GM23338 (cell line): Measurements from ENCODE around the gene CIB4. TPM values are rescaled to one million over a fixed set of nuclear protein-coding genes. Genes with fewer than 3 reads are reported as not detected.

Experiments used
- ATAC-seq: fragments of 200-7000 bp; cut with Tn5 transposase; 3 replicates; pipeline ENCODE4 v1.9.1; 2020
- DNase-seq: peaks from one replicate; pipeline ENCODE4 v3.0.0-alpha.2; 2015; ENCODE audit warnings: low spot score
- H2AFZ ChIP-seq: fragments of 200-600 bp; sonication (generic); 2 replicates; pipeline ENCODE4 v1.8.0; 2016; ENCODE audit warnings: antibody characterized with exemption, mild to moderate bottlenecking, moderate library complexity
- H3F3A ChIP-seq: fragments of 200-600 bp; sonication (generic); replicated peaks from 2 replicates; pipeline ENCODE4 v1.8.0; 2017; ENCODE audit warnings: antibody characterized with exemption, mixed run types, low read depth
- H3K27ac ChIP-seq: fragments of 200-600 bp; sonication (generic); 2 replicates; pipeline ENCODE4 v1.6.1; 2016; ENCODE audit warnings: low read depth
- H3K27me3 ChIP-seq: fragments of 200-600 bp; sonication (generic); 2 replicates; pipeline ENCODE4 v1.8.0; 2016; ENCODE audit warnings: mild to moderate bottlenecking, mixed run types, moderate library complexity; ENCODE audit not compliant: insufficient read depth
- H3K36me3 ChIP-seq: fragments of 200-600 bp; sonication (generic); 2 replicates; pipeline ENCODE4 v1.8.0; 2016; ENCODE audit warnings: mild to moderate bottlenecking; ENCODE audit not compliant: insufficient read depth
- H3K4me1 ChIP-seq: fragments of 200-600 bp; sonication (generic); 2 replicates; pipeline ENCODE4 v1.8.0; 2016; ENCODE audit warnings: mild to moderate bottlenecking, moderate library complexity; ENCODE audit not compliant: insufficient read depth
- H3K4me2 ChIP-seq: fragments of 200-600 bp; sonication (generic); 2 replicates; pipeline ENCODE4 v1.7.1; 2017; ENCODE audit warnings: mixed run types
- H3K4me3 ChIP-seq: fragments of 200-600 bp; sonication (generic); 2 replicates; pipeline ENCODE4 v1.6.1; 2016; ENCODE audit warnings: mixed run types
- H3K79me2 ChIP-seq: fragments of 200-600 bp; sonication (generic); replicated peaks from 2 replicates; pipeline ENCODE4 v1.8.0; 2017; ENCODE audit warnings: mild to moderate bottlenecking; ENCODE audit not compliant: insufficient read depth
- H3K9me2 ChIP-seq: fragments of 200-600 bp; sonication (generic); 2 replicates; pipeline ENCODE4 v1.8.0; 2017; ENCODE audit not compliant: insufficient read depth
- H4K20me1 ChIP-seq: fragments of 200-600 bp; sonication (generic); replicated peaks from 2 replicates; pipeline ENCODE4 v1.8.0; 2017; ENCODE audit warnings: mild to moderate bottlenecking; ENCODE audit not compliant: insufficient read depth
- H3K27ac Mint-ChIP-seq: 2 replicates; pipeline ENCODE4 v1.8.0; 2020; ENCODE audit warnings: inconsistent platforms, mild to moderate bottlenecking, moderate library complexity, mixed read lengths
- H3K27me3 Mint-ChIP-seq: 3 replicates; pipeline ENCODE4 v1.8.0; 2022; ENCODE audit warnings: low read depth, mild to moderate bottlenecking, moderate library complexity, mixed read lengths, inconsistent platforms; ENCODE audit not compliant: insufficient read depth, poor library complexity
- H3K36me3 Mint-ChIP-seq: 3 replicates; pipeline ENCODE4 v1.8.0; 2021; ENCODE audit warnings: low read depth, mild to moderate bottlenecking, inconsistent platforms, moderate library complexity, mixed read lengths
- H3K4me1 Mint-ChIP-seq: 3 replicates; pipeline ENCODE4 v1.8.0; 2020; ENCODE audit warnings: mild to moderate bottlenecking, inconsistent platforms, mixed read lengths
- H3K4me3 Mint-ChIP-seq: 3 replicates; pipeline ENCODE4 v1.8.0; 2021; ENCODE audit warnings: moderate library complexity, mild to moderate bottlenecking, inconsistent platforms, mixed read lengths
- H3K9me3 Mint-ChIP-seq: 3 replicates; pipeline ENCODE4 v1.8.0; 2020; ENCODE audit warnings: moderate library complexity, mild to moderate bottlenecking, inconsistent platforms, mixed read lengths
- CREB1 ChIP-seq: fragments of 250-450 bp; sonication (Bioruptor Pico); IDR thresholded peaks from 2 replicates; pipeline ENCODE4 v1.5.0; 2020; ENCODE audit warnings: low read depth, mild to moderate bottlenecking, moderate library complexity
- CTCF ChIP-seq, 2 experiments: fragments of 200-600 bp in 1 of 2; sonication (generic) in 1 of 2; conservative IDR thresholded peaks; 2 replicates each; pipeline versions ENCODE4 v1.5.1 to v1.6.1; 2016 to 2017; ENCODE audit warnings: antibody characterized with exemption in 2 of 2, low read depth in 2 of 2, mild to moderate bottlenecking in 2 of 2, moderate library complexity in 1 of 2
- EZH2 ChIP-seq: fragments of 200-600 bp; sonication (generic); IDR thresholded peaks from one replicate; pipeline ENCODE4 v1.8.0; 2017; ENCODE audit warnings: antibody characterized with exemption, mild to moderate bottlenecking, low read depth; ENCODE audit not compliant: unreplicated experiment
- EZH2phosphoT487 ChIP-seq: fragments of 200-600 bp; sonication (generic); IDR thresholded peaks from one replicate; pipeline ENCODE4 v1.8.1; 2018; ENCODE audit warnings: antibody characterized with exemption; ENCODE audit not compliant: unreplicated experiment
- NANOG ChIP-seq: IDR thresholded peaks from 2 replicates; pipeline ENCODE4 v1.6.1; 2016; ENCODE audit warnings: antibody characterized with exemption, borderline replicate concordance
- POLR2AphosphoS5 ChIP-seq: IDR thresholded peaks from 2 replicates; pipeline ENCODE4 v1.6.1; 2016; ENCODE audit warnings: antibody characterized with exemption, low read depth
- REST ChIP-seq: IDR thresholded peaks from one replicate; pipeline ENCODE4 v1.6.1; 2018; ENCODE audit warnings: antibody characterized with exemption; ENCODE audit not compliant: unreplicated experiment
- STAT1 ChIP-seq: IDR thresholded peaks from one replicate; pipeline ENCODE4 v1.6.1; 2016; ENCODE audit warnings: antibody characterized with exemption; ENCODE audit not compliant: unreplicated experiment
- ZNF331 ChIP-seq: fragments of 250-450 bp; sonication (Bioruptor Pico); IDR thresholded peaks from 2 replicates; pipeline ENCODE4 v1.5.0; 2020; ENCODE audit warnings: low read depth, mild to moderate bottlenecking, moderate library complexity
- polyA plus RNA-seq: library from polyadenylated mRNA; unstranded; fragments of >200 nt; fragmentation: Nextera tagmentation; extraction: Ambion mirVana; gene quantifications from 2 replicates; pipeline ENCODE4 v1.2.1, GENCODE V29; 2016
- total RNA-seq: library from RNA; depleted of rRNA; stranded (reverse); fragments of >200 nt; shearing (Covaris generic); gene quantifications from 2 replicates; pipeline ENCODE4 v1.2.3, GENCODE V29; 2014

CIB4 gene
- total and polyA plus RNA-seq, 2 experiments from 2014 or later, result not detected

- Histone ChIP-seq H3F3A (no peaks in the 10 kb centered on the region), H3K79me2 (no peaks in the 10 kb centered on the region), H3K27me3 (peaks cover 31% of the 10 kb centered on the region), H3K4me1 (no peaks in the 10 kb centered on the region; the same call in 1 of the 2 replicates), H3K27ac (no peak overlapping the region), H3K36me3 (no peaks in the 10 kb centered on the region), H3K4me2 (no peak overlapping the region), H4K20me1 (no peaks in the 10 kb centered on the region), H3K9me2 (no peaks in the 10 kb centered on the region), H2AFZ (no peak overlapping the region), H3K4me3 (no peak overlapping the region)
- H3K9me3 Mint-ChIP-seq, result no peaks in the 10 kb centered on the region
- no peak overlapping the region; the same call in 2 of the 3 replicates for H3K4me3 Mint-ChIP-seq
- no peak overlapping the region for H3K27ac Mint-ChIP-seq
- no peaks in the 10 kb centered on the region; the same call in 2 of the 3 replicates for H3K36me3 Mint-ChIP-seq
- DNase-seq (peak; percentile 62), ATAC-seq (peak; percentile 81)
- TF ChIP-seq CTCF (conservative IDR thresholded peaks at IDR 0.05; ENCODE audit: low read depth in 2 of 2), result peak; percentile 37 to 60
- no peak for TF ChIP-seq ZNF331 (CRISPR knock-in tag)
- TF ChIP-seq EZH2, result no peak
- peaks cover 30% of the 10 kb centered on the region for H3K27me3 Mint-ChIP-seq
- H3K4me1 Mint-ChIP-seq, result peaks cover 22% of the 10 kb centered on the region
Measured at GRCh38 chr2:26559556-26559955, 81.6 kb downstream of the CIB4 start.

- peaks cover 31% of the 10 kb centered on the region for H3K27me3 Mint-ChIP-seq
- H4K20me1 ChIP-seq, result no peaks in the 10 kb centered on the region
- H3K27me3 ChIP-seq, result peaks cover 31% of the 10 kb centered on the region
- no peaks in the 10 kb centered on the region; the same call in 2 of the 3 replicates for H3K36me3 Mint-ChIP-seq
- no peak for DNase-seq
- no peaks in the 10 kb centered on the region; the same call in 1 of the 2 replicates for H3K4me1 ChIP-seq
- H3F3A ChIP-seq, result no peaks in the 10 kb centered on the region
- TF ChIP-seq POLR2AphosphoS5, result no peak
- no peak for TF ChIP-seq EZH2phosphoT487
- TF ChIP-seq NANOG, result no peak
- TF ChIP-seq REST, result no peak
- TF ChIP-seq CTCF (conservative IDR thresholded peaks at IDR 0.05; ENCODE audit: low read depth in 2 of 2), result no peak
- no peak for TF ChIP-seq STAT1
- no peak for TF ChIP-seq CREB1 (CRISPR knock-in tag)
- no peak for TF ChIP-seq ZNF331 (CRISPR knock-in tag)
- no peak for TF ChIP-seq EZH2
- H3K9me2 ChIP-seq, result no peaks in the 10 kb centered on the region
- H3K36me3 ChIP-seq, result no peaks in the 10 kb centered on the region
- H3K4me1 Mint-ChIP-seq, result peaks cover 22% of the 10 kb centered on the region
- no peak overlapping the region for H3K27ac Mint-ChIP-seq
- no peak overlapping the region for H2AFZ ChIP-seq
- no peaks in the 10 kb centered on the region for H3K79me2 ChIP-seq
- no peak overlapping the region for H3K4me2 ChIP-seq
- H3K27ac ChIP-seq, result no peak overlapping the region
- no peak overlapping the region for H3K4me3 ChIP-seq
- H3K9me3 Mint-ChIP-seq, result no peaks in the 10 kb centered on the region
- no peak overlapping the region for H3K4me3 Mint-ChIP-seq
- ATAC-seq, result no peak
Measured at GRCh38 chr2:26559044-26559405, 82.1 kb downstream of the CIB4 start.
